ENCODE measurements around the gene POFUT1.
"Not testable (repeated sequence)": the region's sequence is repeated elsewhere in the genome, so short reads cannot be mapped to it uniquely, and the experiment has no call there.

POFUT1 gene

GRCh38 chr20:32236819-32237218 lies 29.1 kb downstream of the POFUT1 start:
- no peak for DNase-seq

DNA sequence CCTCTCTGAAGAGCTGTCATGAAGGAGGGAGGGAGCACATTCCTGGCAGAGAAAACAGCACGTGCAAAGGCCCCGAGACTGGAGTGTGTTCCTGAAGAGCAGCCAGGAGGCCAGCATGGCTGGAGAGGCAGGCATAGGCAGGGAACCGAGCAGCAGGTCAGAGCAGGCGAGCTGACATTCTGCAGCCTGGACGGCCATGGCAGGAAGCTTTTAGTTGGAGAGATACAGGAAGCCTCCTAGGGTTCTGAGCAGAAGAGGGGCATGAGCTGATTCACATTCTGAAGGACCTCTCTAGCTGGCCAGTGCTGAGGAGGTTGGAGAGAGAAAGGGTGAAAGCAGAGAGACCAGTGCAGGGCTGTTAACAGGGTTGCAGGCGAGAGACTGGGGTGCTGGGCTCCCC lies 29.7 kb downstream of the POFUT1 start:
- DNase-seq: no peak

- no peak for DNase-seq
Measured at GRCh38 chr20:32238483-32239425, 31.1 kb downstream of the POFUT1 start.

- DNase-seq: no peak
Measured at GRCh38 chr20:32240205-32240604, 32.5 kb downstream of the POFUT1 start.

GRCh38 chr20:32241807-32242206 lies 34.1 kb downstream of the POFUT1 start:
- DNase-seq: no peak

DNA sequence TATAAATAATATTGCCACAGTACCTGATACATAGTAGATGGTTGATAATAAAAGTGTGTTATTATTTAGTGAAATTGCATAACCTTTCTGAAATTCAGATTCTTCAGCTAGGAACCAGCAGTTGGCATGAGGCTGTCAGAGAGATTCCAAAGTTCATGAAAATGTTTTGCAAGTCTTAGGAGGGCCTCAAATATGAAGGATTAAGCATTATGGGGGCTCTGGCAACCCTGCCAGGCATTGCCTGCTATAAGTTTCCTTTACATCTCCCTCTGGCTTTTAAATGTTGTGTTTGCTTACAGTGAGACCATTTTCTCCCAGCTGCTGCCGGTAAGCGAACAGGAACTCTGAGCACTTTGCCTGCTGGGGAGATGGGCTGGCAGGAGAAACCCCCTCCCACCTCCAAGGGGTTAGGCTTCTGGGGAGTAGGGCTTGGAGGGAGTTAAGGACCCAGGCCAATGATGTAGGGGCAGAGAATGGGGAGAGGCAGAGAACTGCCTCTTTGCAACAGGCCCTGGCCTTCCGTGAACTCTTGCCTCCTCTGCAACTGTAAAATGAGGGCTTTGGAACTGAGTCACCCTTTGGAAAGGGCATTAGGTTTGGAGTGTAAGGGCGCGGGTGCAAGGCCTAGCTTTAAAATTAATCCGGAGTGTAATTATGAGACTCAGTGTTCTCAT lies 36.6 kb downstream of the POFUT1 start:
- DNase-seq: no peak

DNA sequence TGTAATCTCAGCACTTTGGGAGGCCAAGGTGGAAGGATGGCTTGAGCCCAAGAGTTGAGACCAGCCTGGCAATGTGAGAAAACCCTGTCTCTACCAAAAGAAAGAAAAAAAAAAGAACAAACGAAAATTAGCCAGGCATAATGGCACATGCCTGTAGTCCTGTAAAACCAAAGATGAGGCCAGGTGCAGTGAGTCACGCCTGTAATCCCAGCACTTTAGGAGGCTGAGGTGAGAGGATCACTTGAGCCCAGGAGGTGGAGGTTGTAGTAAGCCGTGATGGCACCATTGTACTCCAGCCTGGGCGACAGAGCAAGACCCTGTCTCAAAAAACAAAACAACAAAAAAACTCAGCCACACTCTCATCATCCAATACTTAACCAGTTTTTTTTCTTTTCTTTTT lies 37.3 kb downstream of the POFUT1 start:
- DNase-seq: no peak

- not testable (repeated sequence) for DNase-seq
Measured at GRCh38 chr20:32246208-32246607, 38.5 kb downstream of the POFUT1 start.

- DNase-seq: no peak
Measured at GRCh38 chr20:32248043-32248442, 40.4 kb downstream of the POFUT1 start.

DNA sequence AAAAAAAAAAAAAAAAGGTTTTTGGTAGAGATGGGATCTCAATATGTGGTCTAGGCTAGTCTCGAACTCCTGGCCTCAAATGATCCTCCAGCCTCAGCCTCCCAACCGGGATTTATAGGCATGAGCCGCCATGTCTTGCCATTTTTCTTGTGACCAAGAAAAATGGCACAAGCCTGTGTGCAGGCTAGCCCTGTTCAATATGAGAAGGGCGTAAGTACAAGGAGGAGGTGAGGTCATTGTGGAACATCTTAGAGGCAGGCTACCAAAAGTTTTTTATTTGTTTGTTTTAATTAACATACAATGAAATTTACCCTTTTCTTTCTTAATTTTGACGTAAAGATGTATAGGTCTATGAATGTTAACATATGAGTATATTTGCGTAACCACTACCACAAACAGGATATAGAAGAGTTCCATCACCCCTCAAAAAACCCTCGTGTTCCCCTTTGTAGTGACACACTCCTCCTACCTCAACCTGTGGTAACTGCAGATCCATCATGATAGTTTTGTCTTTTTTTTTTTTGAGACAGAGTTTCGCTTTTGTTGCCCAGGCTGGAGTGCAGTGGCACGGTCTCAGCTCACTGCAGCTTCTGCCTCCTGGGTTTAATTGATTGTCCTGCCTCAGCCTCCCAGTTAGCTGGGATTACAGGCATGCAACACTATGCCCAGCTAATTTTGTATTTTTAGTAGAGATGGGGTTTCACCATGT lies 41.5 kb downstream of the POFUT1 start:
- no peak for DNase-seq

GRCh38 chr20:32251470-32251869 lies 43.8 kb downstream of the POFUT1 start:
- DNase-seq: no peak

- DNase-seq: no peak
Measured at GRCh38 chr20:32252189-32252588, 44.5 kb downstream of the POFUT1 start.

GRCh38 chr20:32260973-32261372 lies 53.3 kb downstream of the POFUT1 start:
- DNase-seq: not testable (repeated sequence)

- DNase-seq: no peak
Measured at GRCh38 chr20:32261644-32262043, 54.0 kb downstream of the POFUT1 start.

GRCh38 chr20:32263398-32263954 lies 55.8 kb downstream of the POFUT1 start:
- no peak for DNase-seq

DNA sequence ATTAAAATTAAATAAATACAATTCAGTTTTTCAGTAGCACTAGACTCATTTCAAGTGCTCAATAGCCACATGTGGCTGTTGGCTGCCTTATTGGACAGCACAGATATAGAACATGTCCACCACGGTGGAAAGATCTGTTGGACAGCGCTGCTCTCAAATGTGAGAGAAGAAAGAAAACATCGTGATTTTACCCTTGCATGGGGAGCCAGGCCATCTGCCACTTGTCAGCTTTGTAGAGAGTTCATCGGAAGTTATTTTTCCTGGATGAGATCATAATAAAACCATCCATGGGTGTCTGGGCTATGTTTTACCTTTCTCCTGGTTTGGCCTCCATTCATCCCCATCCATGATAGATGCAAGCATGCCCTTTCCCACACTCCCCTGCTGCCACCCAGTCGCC lies 63.9 kb downstream of the POFUT1 start:
- DNase-seq: no peak

DNA sequence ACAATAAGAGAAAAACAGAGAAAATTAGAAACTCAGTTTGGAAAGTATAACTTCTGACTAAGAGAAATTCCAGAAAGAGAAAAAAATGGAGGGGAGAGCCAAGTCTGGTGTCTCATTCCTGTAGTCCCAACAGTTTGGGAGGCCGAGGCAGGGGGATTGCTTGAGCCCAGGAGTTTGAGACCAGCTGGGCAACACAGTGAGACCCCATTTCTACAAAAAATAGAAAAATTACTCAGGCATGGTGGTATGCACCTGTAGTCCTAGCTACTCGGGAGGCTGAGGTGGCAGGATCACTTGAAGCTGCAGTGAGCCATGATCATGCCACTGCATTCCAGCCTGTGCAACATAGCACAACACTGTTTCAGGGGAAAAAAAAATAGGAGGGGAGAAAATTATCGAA lies 66.7 kb downstream of the POFUT1 start:
- no peak for DNase-seq

DNA sequence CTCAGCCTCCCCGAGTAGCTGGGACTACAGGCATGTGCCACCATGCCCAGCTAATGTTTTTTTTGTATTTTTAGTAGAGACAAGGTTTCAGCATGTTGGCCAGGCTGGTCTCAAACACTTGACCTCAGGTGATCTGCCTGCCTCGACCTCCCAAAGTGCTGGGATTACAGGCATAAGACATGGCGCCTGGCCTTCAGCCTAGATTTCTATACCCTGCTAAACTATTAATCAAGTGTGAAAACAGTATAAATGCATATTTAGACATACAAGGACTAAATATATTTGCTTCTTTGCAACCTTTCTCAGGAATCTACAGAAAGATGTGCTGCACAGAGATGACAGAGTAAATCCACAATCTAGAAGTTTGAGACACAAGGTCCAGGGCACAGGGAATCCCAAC lies 67.5 kb downstream of the POFUT1 start:
- not testable (repeated sequence) for DNase-seq

GRCh38 chr20:32277361-32278198 lies 69.9 kb downstream of the POFUT1 start, which contains the start of gene KIF3B:
Gene KIF3B (plus strand): TSS chr20:32277651. CDS start chr20:32309778, 32,127 bp downstream.
- peak; percentile 92 for DNase-seq

DNA sequence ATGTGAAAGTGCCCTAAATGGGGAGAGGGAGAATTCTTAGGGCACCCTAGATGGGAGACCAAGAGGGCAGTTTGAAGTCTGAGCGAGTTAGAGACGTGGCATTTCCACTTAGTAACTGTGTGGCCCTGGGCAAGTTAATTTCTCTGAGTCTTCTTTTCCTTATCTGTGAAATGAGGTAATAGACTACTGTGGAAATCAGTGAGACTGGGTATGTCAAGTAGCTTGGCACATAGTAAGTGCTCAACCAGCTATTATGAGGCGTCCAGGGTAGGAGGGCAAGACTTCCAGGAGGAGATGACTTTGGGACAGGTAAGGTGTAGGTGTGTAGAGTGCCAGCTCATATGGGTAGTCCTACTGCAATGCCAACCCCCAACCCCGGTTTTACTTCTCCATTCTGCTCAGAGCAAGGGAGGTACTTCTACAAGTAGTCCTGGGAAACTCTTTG lies 70.5 kb downstream of the POFUT1 start:
- no peak for DNase-seq

- no peak for DNase-seq
Measured at GRCh38 chr20:32281711-32282110, 74.0 kb downstream of the POFUT1 start.

DNA sequence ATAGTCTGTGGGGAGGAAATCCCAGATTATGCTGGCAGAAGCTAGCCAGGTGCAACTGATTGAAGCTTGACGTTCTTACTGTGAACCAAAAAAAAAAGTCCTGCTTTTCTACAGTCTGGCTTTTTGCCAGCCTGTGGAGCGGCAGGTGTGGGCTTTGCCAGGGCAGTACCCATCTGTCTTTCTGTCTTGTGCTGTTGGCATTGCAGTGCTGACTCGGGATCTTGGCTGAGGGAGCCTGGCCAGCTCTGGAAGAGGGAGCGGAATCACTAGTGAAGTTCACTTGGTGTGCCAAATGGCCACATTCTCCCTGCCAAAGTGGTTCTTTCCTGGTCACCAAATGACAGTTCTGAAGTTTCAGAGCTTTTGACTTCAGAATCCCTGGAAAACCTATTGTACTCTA lies 74.8 kb downstream of the POFUT1 start:
- peak; percentile 29 for DNase-seq

All from femur (tissue), 1 donor.